Measurements from ENCODE around the gene HLA-E.

DNA sequence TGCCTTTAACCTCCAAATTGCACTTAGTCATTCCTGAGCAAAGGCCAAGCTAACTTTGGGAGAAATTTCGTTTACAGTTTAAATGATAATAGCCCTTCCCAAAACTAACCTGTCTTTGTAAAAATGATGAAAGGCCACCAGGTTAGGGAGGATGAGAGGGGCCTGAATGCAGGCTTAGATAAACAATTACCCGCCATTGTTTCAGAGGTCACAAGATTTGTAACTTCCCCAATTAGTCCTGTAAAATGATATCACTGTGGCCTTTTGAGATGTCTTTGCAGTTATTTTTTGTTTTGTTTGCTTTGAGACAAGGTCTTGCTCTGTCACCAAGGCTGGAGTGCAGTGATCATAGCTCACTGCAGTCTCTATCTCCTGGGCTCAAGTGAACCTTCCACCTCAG, 40.7 kb downstream of the HLA-E start:
- TF ChIP-seq YY1 (IDR thresholded peaks at IDR 0.05; ENCODE audit: insufficient read depth, insufficient read length), result no peak
- TF ChIP-seq SUZ12 (IDR thresholded peaks at IDR 0.05; ENCODE audit: extremely low read depth, insufficient read depth, insufficient read length), result no peak
- TF ChIP-seq ZNF274 (IDR thresholded peaks at IDR 0.05; ENCODE audit: low read depth, low read length), result no peak
